ENCODE results near the gene IP6K1.
A peak's percentile ranks its signal among the peaks of the same experiment; 100 is the strongest.
"Not testable (repeated sequence)": the region's sequence is repeated elsewhere in the genome, so short reads cannot be mapped to it uniquely, and the experiment has no call there.

The IP6K1 gene

DNA sequence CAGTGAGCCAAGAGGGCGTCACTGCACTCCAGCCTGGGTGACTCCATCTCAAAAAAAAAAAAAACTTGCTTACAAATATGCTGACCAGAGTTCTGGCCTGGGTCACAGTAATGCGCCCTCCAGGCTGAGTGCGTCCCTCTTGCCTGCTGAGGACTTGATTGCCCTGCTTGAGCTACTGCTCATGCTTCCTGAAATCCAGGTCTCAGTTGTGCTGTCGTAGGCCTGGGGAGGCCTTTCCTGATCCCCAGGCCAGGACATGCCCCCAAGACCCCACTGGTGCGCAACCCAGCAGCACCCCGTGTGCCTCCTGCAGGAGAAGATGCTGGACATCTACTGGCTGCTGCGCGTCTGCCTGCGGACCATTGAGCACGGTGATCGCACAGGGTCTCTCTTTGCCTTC, 74.2 kb downstream of the IP6K1 start:
- no peak for DNase-seq (ENCODE audit: low read depth in 2 of 2)

DNA sequence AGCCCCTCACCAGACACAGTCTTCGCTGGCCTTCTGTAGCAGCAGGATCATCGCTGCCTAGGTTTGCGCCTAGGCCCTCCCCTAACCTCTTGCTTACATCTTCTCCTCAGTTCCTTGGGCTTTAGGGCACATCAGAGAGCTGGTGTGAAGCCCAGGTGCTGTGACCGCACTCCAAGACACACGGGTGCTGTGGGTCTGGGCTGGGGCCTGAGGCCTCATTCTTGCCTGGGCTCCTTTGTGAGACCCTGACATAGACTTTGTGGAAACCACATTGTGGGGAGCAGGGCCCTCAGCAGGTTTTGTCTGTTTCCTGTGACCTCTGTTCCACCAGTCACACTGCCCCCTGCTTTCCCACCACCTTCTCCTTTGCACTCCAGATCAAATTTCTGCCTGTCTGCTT, 74.9 kb downstream of the IP6K1 start:
- no peak for DNase-seq (ENCODE audit: low read depth in 2 of 2)

DNA sequence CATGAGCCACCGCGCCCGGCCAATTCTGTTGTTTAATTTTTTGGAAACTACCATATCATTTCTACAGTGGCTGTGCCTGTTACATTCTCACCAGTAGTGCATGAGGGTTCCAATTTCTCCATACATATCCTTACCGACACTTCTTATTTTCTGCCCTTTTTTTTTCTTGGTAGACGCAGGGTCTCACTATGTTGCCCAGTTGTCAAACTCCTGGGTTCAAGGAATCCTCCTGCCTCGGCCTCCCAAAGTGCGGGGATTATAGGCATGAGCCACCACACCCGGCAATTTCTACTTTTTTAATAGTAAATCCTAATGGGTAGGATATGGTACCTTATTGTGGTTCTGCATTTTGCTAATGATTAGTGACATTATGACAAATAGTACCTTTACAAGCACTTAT, 76.5 kb downstream of the IP6K1 start:
- no peak for DNase-seq (ENCODE audit: low read depth in 2 of 2)

DNA sequence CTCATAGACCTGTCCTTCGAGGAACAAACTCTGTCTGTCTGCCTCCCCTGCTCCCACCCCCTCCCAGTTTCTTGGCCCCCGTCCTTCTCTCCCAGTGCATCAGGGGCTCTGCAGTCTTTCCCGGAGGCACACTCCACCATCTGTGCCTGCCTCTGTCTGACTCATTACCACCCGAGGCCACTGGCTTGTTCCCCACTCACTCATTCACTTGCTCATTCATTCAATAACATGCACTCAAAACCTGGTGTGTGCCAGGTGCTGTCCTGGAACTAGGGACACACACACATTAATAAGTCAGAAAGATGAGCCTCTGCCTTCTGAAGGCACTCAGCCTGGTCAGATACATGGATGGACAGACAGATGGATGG, 79.2 kb downstream of the IP6K1 start:
- no peak for DNase-seq (ENCODE audit: low read depth in 2 of 2)

DNA sequence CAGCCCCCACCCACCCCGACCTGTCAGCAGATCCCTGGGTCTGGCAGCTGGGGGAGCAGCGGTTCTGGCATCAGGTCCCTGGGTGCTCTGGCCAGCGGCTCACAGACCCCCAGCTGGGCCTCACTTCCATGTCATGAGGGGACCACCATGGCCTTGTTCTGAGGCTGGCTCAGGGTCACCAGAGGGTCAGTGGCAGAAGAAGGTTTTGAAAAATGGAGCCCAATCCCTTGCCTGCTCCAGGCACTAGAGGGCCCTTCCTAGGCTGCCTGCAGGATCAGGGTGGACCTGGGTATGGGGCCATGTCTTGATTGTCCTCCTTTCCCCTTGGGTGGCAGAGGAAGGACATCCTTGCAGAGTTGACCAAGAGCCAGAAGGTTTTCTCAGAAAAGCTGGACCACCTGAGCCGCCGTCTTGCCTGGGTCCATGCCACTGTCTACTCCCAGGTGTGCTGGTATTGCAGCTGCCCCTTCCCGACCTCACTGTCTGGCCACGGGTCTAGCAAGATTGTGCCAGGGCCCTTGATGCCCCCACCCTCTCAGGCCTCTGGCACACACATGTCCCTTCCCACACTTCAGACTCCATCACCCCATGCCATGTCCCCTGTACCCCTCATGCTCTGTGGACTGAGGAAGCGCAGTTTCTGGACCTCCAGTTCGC, 79.8 kb downstream of the IP6K1 start:
- no peak for DNase-seq (ENCODE audit: low read depth in 2 of 2)

DNA sequence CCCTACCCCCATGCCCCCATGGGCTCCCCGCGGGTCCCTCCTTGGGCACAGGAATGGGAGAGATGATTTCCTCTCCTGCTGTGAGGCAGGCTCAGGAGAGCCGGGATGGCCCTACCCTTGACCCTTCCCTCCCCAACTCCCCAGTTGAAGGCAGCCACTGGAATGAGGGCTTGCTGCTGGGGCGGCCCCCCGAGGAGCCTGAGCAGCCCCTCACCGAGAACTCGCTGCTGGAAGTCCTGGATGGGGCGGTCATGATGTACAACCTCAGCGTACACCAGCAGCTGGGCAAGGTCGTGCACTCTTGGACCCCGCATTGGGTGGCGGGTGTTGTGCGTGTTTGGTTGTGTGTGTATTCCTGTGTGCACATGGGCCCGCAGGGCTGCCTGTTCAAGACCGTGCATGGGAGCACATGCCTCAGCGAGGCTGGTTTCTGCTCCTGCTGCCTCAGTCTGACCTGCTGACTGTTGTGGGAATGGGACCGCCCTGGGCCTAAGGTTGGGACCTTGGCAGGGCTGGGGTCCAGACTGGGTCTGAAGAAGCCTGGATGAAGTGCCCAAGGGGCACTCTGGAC, 80.9 kb downstream of the IP6K1 start:
- no peak for DNase-seq (ENCODE audit: low read depth in 2 of 2)

DNA sequence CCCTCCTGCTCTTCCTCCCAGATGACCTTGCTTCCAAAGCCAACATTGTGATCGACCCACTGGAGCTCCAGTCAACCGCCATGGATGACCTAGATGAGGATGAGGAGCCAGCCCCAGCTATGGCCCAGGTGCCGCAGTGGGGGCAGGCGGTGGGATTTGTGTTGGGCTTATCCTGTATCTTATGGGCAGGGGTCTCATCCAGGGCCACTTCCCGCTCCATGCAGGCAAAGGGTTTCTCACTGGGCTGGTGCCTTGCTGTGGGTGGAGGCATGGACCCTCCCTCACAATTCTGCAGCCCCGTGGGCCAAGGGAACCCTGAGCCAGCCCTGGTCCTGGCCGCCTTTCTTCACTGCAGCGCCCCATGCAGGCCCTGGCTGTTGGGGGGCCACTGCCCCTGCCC, 81.7 kb downstream of the IP6K1 start:
- DNase-seq (ENCODE audit: low read depth in 2 of 2): no peak

DNA sequence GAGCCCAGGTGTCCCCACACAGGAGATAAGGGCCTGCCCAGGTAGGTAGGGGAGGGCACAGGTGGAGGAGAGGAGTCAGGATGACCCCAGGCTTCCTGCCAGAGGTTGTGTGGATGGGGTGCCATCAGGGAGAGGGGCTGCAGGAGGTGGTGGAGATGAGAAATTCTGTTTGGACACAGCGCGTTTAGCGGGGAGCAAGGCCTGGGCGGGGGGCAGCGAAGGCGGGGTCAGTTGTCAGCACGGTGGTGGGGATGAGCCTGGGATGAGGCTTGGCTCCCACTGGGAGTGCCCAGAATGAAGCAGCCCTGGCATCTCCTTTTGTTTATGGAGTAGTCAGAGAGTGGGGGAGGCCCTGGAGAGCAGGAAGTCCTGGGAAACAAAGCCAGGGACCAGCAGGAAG, 82.4 kb downstream of the IP6K1 start:
- no peak for DNase-seq (ENCODE audit: low read depth in 2 of 2)

DNA sequence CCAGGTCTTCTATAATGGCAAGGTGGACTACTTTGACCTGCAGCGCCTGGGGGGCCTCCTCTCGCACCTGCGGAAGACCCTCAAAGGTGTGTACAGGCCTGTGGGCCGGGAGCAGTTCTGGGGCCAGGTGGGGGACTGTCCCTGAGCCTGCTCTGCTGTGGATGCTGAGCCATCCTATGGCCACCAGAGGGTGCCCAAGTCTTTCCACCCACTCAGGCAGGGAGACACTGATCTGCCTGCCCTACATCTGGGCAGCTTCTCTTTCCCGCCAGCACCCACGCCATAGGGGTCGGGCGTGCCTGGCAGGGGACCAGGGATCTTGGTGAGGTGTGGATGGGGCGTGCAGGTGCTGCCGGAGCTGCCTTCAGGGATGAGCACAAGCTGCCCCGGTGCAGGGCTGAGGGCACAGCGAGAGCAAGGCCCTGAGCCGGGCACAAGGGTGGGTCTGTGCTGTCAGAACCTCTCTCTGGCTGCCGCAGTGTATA, 82.9 kb downstream of the IP6K1 start:
- DNase-seq (ENCODE audit: low read depth in 2 of 2): peak; percentile 29 to 34

DNA sequence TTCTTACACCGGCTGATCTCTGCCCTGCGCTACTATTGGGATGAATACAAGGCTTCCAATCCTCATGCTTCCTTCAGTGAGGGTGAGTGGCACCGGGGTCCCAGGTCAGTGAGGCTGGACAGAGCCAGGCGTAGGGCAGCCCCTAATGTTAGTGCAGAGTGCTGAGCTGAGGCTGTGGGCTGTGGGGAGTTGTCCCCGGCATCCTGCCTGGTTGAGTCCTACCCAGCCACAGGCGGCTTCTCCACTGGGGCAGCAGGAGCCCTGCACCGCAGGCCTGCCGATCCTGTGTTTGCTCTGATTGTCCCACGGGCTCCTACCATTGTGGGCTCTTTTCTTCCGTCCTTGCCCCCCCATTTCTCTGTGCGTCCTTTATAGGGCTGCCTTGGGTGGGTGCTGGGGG, 83.7 kb downstream of the IP6K1 start:
- DNase-seq (ENCODE audit: low read depth in 2 of 2): no peak

DNA sequence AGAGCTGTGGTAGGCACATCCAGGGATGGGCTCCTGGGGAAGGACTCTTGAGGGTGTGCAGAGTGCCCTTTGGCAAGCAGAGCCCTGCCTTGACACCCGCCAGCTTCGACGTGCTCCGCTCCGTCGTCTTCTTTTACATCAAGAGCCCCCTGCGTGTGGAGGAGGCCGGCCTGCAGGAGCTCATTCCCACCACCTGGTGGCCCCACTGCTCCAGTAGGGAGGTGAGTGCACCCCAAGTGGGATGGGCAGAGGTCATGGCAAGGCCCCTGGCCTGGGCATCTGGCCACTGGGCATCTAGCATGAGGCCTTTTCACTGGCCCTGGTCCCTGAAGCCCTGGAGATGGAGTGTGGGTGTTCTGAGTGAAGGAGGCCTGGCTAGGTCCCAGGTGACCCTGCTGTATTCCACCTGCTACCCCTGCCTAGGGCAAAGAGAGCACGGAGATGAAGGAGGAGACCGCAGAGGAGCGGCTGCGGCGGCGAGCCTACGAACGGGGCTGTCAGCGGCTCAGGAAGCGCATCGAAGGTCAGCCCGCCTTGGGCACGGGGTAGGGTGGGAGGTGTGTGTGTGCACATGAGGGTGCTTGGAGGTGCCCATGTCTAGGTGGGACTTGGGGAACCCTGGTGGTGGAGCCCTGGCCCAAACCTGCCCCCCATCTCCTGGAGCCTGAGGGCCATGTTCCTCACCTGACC, 84.8 kb downstream of the IP6K1 start:
- no peak for DNase-seq (ENCODE audit: low read depth in 2 of 2)

DNA sequence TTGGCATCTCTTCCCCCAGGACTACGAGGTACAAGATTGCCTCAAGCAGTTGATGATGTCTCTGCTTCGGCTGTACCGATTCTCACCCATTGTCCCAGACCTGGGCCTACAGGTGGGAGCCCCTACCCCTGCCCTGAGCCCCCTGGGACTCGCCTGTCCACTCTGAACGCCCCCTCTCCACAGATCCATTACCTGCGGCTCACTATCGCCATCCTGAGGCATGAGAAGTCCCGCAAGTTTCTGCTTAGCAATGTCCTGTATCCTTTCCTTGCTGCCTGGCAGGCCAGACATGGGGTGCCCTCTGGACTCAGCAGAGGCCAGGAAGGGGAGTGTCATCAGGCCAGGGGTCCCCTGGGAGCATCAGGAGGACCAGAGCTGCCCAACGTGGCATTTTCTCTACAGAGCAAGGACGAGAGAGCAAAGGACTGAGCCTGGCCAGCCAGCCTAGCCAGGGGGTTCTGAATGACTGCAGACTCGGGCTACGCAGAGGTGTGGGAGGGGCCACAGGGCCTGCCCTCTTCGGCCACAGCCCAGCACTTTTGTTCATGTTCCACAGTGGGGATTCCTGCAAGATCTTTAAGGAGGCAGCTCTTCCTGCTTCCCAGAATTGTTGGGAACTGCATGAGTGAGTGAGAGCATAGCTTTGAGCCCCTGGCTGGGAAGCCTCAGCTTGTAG, 85.8 kb downstream of the IP6K1 start:
- DNase-seq (ENCODE audit: low read depth in 2 of 2): no peak

DNA sequence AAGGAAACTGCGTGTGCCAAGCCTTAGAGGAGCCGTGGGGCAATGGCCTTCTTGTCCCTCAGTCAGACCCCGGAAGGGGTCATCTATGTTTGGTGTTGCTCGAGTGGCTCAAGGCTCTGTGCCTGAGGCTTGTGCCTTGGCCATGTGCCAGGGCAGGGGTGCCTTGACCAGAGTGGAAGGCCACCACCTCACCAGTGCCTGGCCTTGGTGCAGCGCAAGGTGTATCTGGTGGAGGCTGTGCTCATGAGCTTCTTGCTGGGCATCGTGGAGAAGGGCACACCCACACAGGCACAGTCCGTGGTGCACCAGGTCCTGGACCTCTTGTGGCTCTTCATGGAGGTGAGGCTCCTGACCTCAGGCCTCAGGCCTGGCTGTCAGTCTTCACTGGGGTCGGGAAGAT, 86.3 kb downstream of the IP6K1 start:
- no peak for DNase-seq (ENCODE audit: low read depth in 2 of 2)

DNA sequence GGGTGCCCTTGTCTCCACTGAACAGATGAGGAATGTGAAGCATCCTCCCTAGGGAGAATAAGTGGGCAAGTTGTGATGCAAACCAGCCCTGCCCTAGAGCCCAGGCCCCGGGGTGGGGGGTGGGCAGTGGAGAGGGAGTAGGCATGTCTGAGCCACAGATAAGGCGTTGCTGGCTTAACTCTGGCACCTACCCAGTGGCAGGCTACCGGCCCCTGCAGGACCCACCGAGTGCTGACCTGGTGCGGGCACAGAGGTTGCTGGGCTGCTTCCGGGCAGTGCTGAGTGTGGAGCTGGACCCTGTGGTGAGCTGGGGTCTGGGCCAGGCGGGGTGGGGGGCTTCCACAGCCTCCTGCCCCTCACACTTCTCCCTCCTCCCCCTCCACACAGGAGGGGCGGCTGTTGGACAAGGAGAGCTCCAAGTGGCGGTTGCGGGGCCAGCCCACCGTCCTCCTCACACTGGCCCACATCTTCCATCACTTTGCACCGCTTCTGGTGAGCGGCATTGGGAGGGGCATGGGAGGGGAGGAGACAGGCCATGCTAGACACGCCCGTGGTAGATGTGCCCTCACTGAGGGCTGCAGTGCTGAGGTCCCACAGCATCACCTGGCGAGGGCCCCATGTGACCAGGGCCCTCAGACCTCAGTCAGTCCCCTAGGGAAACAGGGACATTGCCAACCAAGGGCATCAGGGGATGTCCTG, 86.9 kb downstream of the IP6K1 start:
- DNase-seq (ENCODE audit: low read depth in 2 of 2): no peak

DNA sequence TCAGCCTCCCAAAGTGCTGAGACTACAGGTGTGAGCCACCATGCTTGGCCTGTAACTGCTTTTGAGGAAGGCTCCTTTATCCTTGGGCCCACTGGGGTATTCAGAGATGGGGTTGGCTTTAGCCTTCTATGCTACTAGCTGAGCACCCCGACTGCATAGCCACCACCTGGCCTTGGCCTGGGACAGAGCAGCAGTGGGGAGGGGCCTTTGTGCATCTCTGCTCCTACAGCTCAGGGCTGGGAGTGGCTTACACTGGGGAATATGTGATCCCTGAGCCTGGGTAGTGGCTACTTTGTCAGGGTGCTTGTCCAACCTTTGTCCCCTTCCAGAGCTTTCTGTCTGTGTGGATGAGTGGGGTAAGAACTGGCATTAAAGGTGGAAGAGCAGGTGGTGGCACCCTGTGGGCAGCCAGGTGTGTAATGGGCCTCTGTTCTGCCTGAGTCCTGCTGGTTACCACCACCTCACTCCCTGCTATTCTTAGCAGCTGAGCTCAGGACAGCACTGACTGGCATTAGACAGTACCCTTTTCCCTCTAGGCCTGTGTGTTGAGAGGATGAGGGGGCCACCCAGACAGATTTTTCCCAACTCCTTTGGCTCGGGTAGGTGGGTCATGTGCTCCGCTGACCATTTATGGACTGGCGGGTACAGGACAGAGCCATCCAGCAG, 90.9 kb downstream of the IP6K1 start:
- DNase-seq (ENCODE audit: low read depth in 2 of 2): not testable (repeated sequence)

DNA sequence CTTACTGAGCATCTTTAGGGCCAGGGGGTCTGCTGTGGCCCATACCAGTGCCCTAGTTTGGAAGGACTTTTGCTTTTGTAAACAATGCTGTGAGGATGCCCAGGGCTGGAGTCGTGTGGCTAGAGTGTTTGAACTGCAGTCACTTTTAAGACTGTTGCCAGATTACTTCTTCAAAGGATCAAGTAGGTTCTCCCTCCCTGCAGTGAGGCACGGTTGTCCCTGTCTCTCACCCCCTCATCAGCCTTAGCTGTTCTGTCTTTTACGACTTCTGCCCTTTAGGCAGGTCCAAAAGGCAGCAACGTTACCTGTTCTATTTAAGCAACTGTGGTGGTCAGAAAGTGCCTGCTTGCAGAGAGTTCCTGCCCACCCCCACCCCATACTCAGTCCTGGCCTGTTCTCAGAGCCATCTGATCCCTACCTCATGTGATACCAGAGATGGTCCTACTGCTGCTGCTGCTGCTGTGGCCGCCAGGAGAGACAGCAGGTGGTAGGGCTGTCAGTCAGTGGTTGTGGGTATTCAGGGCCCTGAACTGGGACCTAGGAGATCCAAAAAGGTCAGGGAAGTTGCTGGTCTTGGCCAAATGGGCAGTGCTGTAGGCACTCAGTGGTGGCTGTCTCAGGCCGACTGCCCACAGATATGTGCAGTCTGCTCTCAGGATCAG, 91.8 kb downstream of the IP6K1 start:
- not testable (repeated sequence) for DNase-seq (ENCODE audit: low read depth in 2 of 2)

DNA sequence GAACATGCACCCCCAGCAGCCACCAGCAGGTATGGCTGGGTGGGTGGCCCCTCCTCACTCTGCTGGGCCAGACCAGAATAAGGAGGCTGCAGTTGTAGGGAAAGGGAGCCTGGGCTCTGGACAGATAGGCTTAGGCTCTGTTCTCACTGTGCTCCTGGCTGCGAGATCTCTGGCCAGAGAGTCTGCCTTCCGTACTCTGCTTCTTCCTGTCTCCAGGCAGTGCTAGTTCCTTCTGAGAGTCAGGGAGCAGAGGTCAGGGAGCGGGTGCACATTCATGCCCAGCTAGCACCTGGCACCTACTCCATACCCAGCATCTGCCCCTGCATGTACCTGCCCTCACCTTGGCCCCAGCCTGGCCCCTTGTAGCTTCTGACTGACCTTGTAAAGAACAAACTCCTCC, 94.9 kb downstream of the IP6K1 start:
- not testable (repeated sequence) for DNase-seq (ENCODE audit: low read depth in 2 of 2)

DNA sequence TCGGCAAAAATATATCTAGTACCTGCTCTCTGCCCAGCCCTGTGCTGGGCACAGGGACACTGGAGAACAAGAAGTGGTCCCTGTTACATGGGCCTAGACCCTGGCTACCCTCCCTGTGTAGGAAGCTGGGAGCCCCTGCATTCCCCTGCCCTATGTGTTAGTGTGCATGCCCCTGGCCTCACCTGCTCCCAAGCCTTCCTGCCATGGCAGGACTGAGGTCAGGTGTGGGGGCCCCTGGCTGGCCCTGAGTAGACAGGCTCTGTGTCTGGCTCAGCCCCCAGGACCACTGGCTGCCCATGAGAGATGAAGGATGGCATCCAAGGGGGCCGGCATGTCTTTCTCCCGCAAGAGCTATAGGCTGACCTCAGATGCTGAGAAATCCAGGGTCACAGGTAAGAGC, 95.5 kb downstream of the IP6K1 start:
- not testable (repeated sequence) for DNase-seq (ENCODE audit: low read depth in 2 of 2)

DNA sequence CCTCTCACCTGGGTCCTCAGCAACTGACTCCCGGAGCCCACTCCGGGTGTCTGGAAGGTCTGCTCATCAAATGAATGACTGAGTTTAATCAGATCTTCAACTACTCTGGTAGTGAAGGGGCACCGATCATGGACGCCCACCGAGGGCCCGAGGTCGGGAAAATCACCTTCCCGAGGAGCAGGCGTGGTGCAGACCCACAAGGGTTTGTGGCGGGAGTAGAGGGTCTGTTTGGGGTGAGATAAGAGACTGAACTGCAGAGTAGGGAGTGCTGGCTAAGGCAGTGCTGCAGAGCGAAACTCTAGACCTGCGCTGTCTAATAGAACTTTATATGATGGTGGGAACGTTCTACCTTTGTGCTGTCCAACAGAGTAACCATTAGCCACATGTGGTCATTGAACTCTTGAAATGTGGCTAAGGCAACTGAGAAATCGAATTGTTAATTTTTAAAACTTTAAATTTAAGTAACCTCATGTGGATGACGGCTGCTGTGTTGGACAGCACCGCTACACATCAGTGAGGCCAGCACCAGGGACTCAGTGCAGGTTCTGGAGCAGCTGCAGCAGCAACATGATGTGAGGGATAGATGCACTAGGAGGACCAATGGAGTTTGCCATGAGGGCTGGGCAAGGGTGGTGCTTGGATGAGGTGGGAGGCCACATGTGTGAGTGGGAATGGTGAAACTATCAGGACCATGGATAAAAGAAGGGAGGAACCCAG, 96.3 kb downstream of the IP6K1 start:
- DNase-seq (ENCODE audit: low read depth in 2 of 2): not testable (repeated sequence)
